HepG2 (cell line): ENCODE data around the gene ADGRG1. TPM values are rescaled to one million over a fixed set of nuclear protein-coding genes. Genes with fewer than 3 reads are reported as not detected.
A peak's percentile ranks its signal among the peaks of the same experiment; 100 is the strongest.

Source experiments
- AGO2 ChIP-seq: fragments of 200-400 bp; formaldehyde crosslinking; optimal IDR thresholded peaks from 2 replicates; pipeline ENCODE3; 2017; ENCODE audit warnings: mild to moderate bottlenecking, low read depth, low read length, moderate library complexity
- ELF3 ChIP-seq: IDR thresholded peaks from 2 replicates; pipeline ENCODE4 v1.6.1; 2016; ENCODE audit warnings: missing genetic modification reagents, missing compliant biosample characterization
- FIP1L1 ChIP-seq: fragments of 200-400 bp; formaldehyde crosslinking; IDR thresholded peaks from 2 replicates; pipeline ENCODE4 v1.6.1; 2018; ENCODE audit warnings: low read depth, mild to moderate bottlenecking, low read length, moderate library complexity, borderline replicate concordance; ENCODE audit not compliant: insufficient read depth
- HOXA5 ChIP-seq: sonication (generic); formaldehyde crosslinking; IDR thresholded peaks from 2 replicates; pipeline ENCODE4 v1.4.0; 2020; ENCODE audit warnings: missing genetic modification reagents
- JDP2 ChIP-seq: sonication (generic); formaldehyde crosslinking; IDR thresholded peaks from 2 replicates; pipeline ENCODE4 v1.8.1; 2022; ENCODE audit warnings: missing genetic modification reagents, borderline replicate concordance
- JUN ChIP-seq: sonication (generic); formaldehyde crosslinking; IDR thresholded peaks from 2 replicates; pipeline ENCODE4 v1.4.0; 2020; ENCODE audit warnings: mild to moderate bottlenecking, missing genetic modification reagents
- MAFK ChIP-seq, 2 experiments: IDR thresholded peaks in 1 of 2; conservative IDR thresholded peaks in 1 of 2; 2 replicates each; pipeline ENCODE4 v1.6.1; 2011; ENCODE audit warnings: improper control_type of control experiment in 2 of 2, low read length in 2 of 2
- NR2F1 ChIP-seq, 2 experiments: fragments of 450-650 bp in 1 of 2; formaldehyde crosslinking in 1 of 2; IDR thresholded peaks; 2 replicates each; pipeline versions ENCODE4 v1.5.0 to v1.6.1; 2016 to 2020; ENCODE audit warnings: mild to moderate bottlenecking in 1 of 2, missing compliant biosample characterization in 1 of 2, missing genetic modification reagents in 1 of 2, moderate library complexity in 1 of 2
- RBAK ChIP-seq: sonication (generic); formaldehyde crosslinking; IDR thresholded peaks from 2 replicates; pipeline ENCODE4 v1.5.1; 2020; ENCODE audit warnings: mild to moderate bottlenecking, missing genetic modification reagents
- SALL2 ChIP-seq: sonication (generic); formaldehyde crosslinking; IDR thresholded peaks from 2 replicates; pipeline ENCODE4 v1.8.1; 2023; ENCODE audit warnings: mild to moderate bottlenecking, missing genetic modification reagents, inconsistent platforms
- SKIL ChIP-seq: sonication (generic); formaldehyde crosslinking; IDR thresholded peaks from 2 replicates; pipeline ENCODE4 v1.8.0; 2022; ENCODE audit warnings: missing genetic modification reagents, mild to moderate bottlenecking, moderate library complexity, borderline replicate concordance
- SP5 ChIP-seq: IDR thresholded peaks from 2 replicates; pipeline ENCODE4 v1.6.1; 2016; ENCODE audit warnings: low read depth, borderline replicate concordance
- TRIM24 ChIP-seq: sonication (generic); formaldehyde crosslinking; IDR thresholded peaks from 2 replicates; pipeline ENCODE4 v1.8.0; 2022; ENCODE audit warnings: mild to moderate bottlenecking, missing genetic modification reagents
- ZBTB34 ChIP-seq: sonication (generic); formaldehyde crosslinking; IDR thresholded peaks from 2 replicates; pipeline ENCODE4 v1.8.0; 2022; ENCODE audit warnings: mild to moderate bottlenecking, missing genetic modification reagents
- ZMYM4 ChIP-seq: sonication (generic); formaldehyde crosslinking; IDR thresholded peaks from 2 replicates; pipeline ENCODE4 v1.8.1; 2023; ENCODE audit warnings: mild to moderate bottlenecking, missing genetic modification reagents
- ZNF124 ChIP-seq: sonication (generic); formaldehyde crosslinking; IDR thresholded peaks from 2 replicates; pipeline ENCODE4 v1.4.0; 2020; ENCODE audit warnings: missing genetic modification reagents
- ZNF260 ChIP-seq: sonication (generic); formaldehyde crosslinking; IDR thresholded peaks from 2 replicates; pipeline ENCODE4 v1.4.0; 2020; ENCODE audit warnings: missing genetic modification reagents, low read depth, mild to moderate bottlenecking, borderline replicate concordance
- ZNF501 ChIP-seq: sonication (generic); formaldehyde crosslinking; IDR thresholded peaks from 2 replicates; pipeline ENCODE4 v1.5.1; 2020; ENCODE audit warnings: mild to moderate bottlenecking, moderate library complexity, missing genetic modification reagents
- ZNF549 ChIP-seq: sonication (generic); formaldehyde crosslinking; IDR thresholded peaks from 2 replicates; pipeline ENCODE4 v1.5.0; 2020; ENCODE audit warnings: missing genetic modification reagents
- ZNF564 ChIP-seq: sonication (generic); formaldehyde crosslinking; IDR thresholded peaks from 2 replicates; pipeline ENCODE4 v1.8.1; 2023; ENCODE audit warnings: mild to moderate bottlenecking, missing genetic modification reagents
- ZNF768 ChIP-seq: sonication (generic); formaldehyde crosslinking; IDR thresholded peaks from 2 replicates; pipeline ENCODE4 v1.4.0; 2020; ENCODE audit warnings: missing genetic modification reagents
- ZNF770 ChIP-seq: sonication (generic); formaldehyde crosslinking; IDR thresholded peaks from 2 replicates; pipeline ENCODE4 v1.5.0; 2020; ENCODE audit warnings: mild to moderate bottlenecking, missing genetic modification reagents
- ZNF773 ChIP-seq: sonication (generic); formaldehyde crosslinking; IDR thresholded peaks from 2 replicates; pipeline ENCODE4 v1.4.0; 2020; ENCODE audit warnings: missing genetic modification reagents, borderline replicate concordance
- ZZZ3 ChIP-seq: sonication (generic); formaldehyde crosslinking; IDR thresholded peaks from 2 replicates; pipeline ENCODE4 v1.4.0; 2020; ENCODE audit warnings: missing genetic modification reagents, mild to moderate bottlenecking, borderline replicate concordance
- polyA plus RNA-seq, 8 experiments: library from polyadenylated mRNA; depleted of rRNA in 3 of 8; stranded (reverse) in 7 of 8; unstranded in 1 of 8; fragments of >200 nt; fragmentation: Illumina TruSeq in 4 of 8; extraction: Trizol in 4 of 8; gene quantifications; 2 replicates each; pipeline versions ENCODE4 v1.2.1 to v1.2.3, GENCODE V29; 2011 to 2016; ENCODE audit warnings: low read depth in 4 of 8, missing spikeins in 1 of 8, mixed read lengths in 1 of 8; ENCODE audit not compliant: insufficient read depth in 1 of 8
- total RNA-seq, 5 experiments: library from RNA; depleted of rRNA; stranded (reverse); fragments of >200 nt; fragmentation: Illumina TruSeq; extraction: Trizol; gene quantifications; 2 replicates each; pipeline ENCODE4 v1.2.3, GENCODE V29; 2016; ENCODE audit warnings: low read depth in 1 of 5

Gene ADGRG1
- total and polyA plus RNA-seq, 2 of the 13 experiments (the other 11 are each of a cell fraction or from before 2014, with no cell fraction given): 2.7 to 5.9 TPM

GRCh38 chr16:57667526-57668262, 39.3 kb downstream of the ADGRG1 start (continued):
- TF ChIP-seq ZNF768 (CRISPR knock-in tag) (peak; percentile 31), ZNF564 (CRISPR knock-in tag) (peak; percentile 71; the same call in 1 of the 2 replicates), SALL2 (CRISPR knock-in tag) (peak; percentile 69; the same call in 1 of the 2 replicates), TRIM24 (CRISPR knock-in tag) (no peak; the same call in 1 of the 2 replicates), ZNF773 (no peak), ZNF501 (CRISPR knock-in tag) (peak; percentile 1; the same call in 1 of the 2 replicates), NR2F1 (CRISPR knock-in tag; IDR thresholded peaks at IDR 0.05) (peak; percentile 61 to 81; a peak in 2 of 4 replicates), MAFK (conservative IDR thresholded peaks at IDR 0.05 in 1 of 2, IDR thresholded peaks at IDR 0.05 in 1 of 2; ENCODE audit: low read length in 2 of 2) (no peak), RBAK (no peak), SKIL (CRISPR knock-in tag) (peak; percentile 95), ZNF770 (CRISPR knock-in tag) (peak; percentile 83), HOXA5 (CRISPR knock-in tag) (no peak), ELF3 (CRISPR knock-in tag) (peak; percentile 92), ZNF260 (CRISPR knock-in tag) (no peak), AGO2 (no peak), SP5 (CRISPR knock-in tag) (0 out of 2 replicates have a peak, but pooled peaks have one; percentile 21), ZMYM4 (CRISPR knock-in tag) (0 out of 2 replicates have a peak, but pooled peaks have one; percentile 67), FIP1L1 (no peak), ZZZ3 (CRISPR knock-in tag) (peak; percentile 75; the same call in 1 of the 2 replicates), ZBTB34 (CRISPR knock-in tag) (no peak), JUN (peak; percentile 87), ZNF549 (CRISPR knock-in tag) (no peak), ZNF124 (CRISPR knock-in tag) (no peak), JDP2 (CRISPR knock-in tag) (no peak)
